ENCODE results near the gene AKAP5.

GRCh38 chr14:64467101-64467500 is 1.8 kb downstream of the AKAP5 start:
- TF ChIP-seq CTCF (IDR thresholded peaks at IDR 0.05): no peak
- no peak for TF ChIP-seq POLR2A (IDR thresholded peaks at IDR 0.05)
- no peak for TF ChIP-seq EP300 (IDR thresholded peaks at IDR 0.05)
- TF ChIP-seq POLR2AphosphoS5 (IDR thresholded peaks at IDR 0.05): no peak

All from suprapubic skin (tissue), 4 donors.